ENCODE data around the gene SDK1.

DNA sequence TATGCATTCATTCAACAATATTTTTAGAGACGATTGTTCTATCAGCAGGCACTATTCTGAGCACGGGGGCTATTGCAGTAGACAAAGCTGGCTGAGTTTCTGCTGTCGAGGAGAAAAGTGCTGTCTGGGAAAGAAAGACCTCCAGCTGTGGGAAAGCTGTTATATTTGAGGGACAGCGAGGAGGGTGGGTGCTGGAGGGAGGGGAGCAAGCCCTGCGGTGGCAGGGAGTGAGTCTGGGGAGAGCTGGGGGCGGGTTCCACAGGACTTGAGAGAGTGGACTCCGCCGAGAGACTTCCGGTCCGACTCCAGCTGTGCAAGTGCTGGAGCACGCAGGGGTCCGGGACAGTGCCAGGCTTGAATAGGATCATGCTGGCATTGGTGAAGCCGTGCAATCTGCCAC, 778.9 kb downstream of the SDK1 start:
- TF ChIP-seq POLR2AphosphoS5 (IDR thresholded peaks at IDR 0.05), result no peak
- TF ChIP-seq, protein P1, sequence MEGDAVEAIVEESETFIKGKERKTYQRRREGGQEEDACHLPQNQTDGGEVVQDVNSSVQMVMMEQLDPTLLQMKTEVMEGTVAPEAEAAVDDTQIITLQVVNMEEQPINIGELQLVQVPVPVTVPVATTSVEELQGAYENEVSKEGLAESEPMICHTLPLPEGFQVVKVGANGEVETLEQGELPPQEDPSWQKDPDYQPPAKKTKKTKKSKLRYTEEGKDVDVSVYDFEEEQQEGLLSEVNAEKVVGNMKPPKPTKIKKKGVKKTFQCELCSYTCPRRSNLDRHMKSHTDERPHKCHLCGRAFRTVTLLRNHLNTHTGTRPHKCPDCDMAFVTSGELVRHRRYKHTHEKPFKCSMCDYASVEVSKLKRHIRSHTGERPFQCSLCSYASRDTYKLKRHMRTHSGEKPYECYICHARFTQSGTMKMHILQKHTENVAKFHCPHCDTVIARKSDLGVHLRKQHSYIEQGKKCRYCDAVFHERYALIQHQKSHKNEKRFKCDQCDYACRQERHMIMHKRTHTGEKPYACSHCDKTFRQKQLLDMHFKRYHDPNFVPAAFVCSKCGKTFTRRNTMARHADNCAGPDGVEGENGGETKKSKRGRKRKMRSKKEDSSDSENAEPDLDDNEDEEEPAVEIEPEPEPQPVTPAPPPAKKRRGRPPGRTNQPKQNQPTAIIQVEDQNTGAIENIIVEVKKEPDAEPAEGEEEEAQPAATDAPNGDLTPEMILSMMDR (IDR thresholded peaks at IDR 0.05), result no peak
- no peak for TF ChIP-seq POLR2A (IDR thresholded peaks at IDR 0.05)
